GM19467 (cell line): ENCODE measurements around the gene OARD1.
"Not testable (repeated sequence)": the region's sequence is repeated elsewhere in the genome, so short reads cannot be mapped to it uniquely, and the experiment has no call there.

Source experiments
- ATAC-seq: cut with Tn5 transposase; IDR thresholded peaks from one replicate; pipeline ENCODE4 v1.9.1; 2021; ENCODE audit warnings: mild to moderate bottlenecking, moderate library complexity; ENCODE audit not compliant: unreplicated experiment

The OARD1 gene, protein sequence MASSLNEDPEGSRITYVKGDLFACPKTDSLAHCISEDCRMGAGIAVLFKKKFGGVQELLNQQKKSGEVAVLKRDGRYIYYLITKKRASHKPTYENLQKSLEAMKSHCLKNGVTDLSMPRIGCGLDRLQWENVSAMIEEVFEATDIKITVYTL

DNA sequence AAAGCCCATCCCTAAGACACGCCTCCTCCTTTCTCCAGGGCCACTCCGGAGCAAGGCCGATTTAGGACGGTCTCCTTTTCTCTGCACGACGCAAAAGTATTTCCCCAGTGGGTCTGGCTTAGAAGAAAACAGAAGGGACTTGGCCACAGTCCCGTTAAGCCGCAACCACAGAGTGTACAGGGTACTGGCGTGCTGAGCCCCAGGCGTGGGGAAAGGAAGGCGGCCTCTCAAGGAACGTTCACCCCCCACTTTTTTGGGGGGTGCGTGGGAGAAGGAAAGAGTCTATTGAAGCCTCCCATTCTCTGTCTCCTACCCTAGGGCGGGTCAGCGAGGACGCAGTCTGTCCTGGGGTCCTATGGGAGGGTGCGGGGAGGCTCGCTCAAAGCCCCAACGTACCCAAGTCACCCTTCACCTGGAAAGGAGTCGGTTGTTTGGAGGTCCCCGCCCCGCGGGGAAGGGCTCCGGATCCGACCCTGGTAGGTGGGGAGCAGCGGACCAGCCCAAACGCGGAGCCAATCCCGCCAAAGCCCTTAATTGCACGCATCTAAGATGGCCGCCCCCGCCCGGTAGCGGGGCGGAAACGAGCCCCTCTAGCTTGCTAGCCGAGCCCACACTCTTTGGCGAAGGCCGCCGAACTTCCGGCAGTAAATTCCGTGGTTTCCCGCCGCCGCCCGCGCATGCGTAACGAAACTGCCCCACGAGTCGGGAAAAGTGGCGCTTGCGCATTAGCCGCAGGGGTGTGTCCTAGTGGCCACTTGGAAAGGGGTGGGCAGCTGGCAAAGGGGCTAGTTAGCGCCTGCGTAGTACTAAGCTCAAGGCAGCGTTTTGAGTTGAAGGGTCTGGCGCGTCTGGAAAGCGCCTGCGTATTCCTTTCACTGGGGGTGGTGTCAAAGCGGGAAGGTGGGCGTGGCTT, at the start of gene OARD1:
OARD1 (minus strand) TSS at position 434 of the 913 bp plus-strand sequence. CDS start 722 bp downstream, outside the sequence.
- ATAC-seq = peak; percentile 52

DNA sequence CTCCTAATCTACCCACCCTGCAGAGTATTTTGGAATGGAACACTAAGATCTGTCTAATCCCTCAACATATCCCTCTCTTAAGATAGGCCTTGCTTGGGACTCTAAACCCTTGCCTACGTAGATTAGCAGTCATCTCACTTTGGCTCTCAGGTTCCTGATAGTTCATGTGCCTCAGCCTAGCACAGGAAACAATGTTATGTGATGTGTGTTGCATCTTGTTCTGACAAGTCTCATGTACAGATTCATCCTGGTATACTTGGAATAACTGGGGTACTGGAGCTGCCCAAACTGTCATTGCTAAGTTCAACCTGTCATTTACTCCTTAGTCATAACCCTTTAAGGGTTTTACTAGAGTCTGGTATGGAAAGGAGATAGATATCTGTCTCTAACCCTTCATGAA, 47.9 kb upstream of the OARD1 start:
- no peak for ATAC-seq

DNA sequence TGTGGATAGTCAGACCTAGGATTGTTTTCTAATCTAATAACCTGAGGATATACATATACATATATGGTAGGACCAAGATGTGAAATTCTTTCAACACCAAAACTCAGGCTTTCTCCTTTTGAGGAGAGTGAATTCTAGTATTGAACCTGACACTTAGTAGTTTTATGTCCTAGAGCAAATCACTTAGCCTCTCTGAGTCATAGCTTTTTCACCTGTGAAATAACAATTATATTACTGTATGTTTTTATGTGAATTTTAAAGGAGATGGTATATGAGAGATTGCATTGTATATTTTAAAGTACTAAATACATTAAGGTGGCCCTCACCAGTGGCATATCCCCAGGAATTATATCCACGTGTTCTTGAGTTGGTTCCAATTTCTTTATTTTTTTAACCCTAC, 47.4 kb upstream of the OARD1 start:
- ATAC-seq = no peak

DNA sequence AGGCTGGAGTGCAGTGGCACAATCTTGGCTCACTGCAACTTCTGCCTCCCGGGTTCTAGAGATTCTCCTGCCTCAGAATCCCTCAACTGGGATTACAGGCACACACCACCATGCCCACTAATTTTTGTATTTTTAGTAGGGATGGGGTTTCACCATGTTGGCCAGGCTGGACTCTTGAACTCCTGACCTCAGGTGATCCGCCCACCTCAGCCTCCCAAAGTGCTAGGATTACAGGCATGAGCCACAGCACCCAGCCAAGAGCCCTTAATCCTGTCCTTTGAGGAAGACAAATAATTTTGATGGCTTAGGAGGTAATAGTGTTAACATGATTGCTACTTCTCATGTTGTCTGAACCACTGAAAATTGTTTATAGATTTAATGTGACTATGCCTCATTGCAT, 42.9 kb upstream of the OARD1 start:
- ATAC-seq = not testable (repeated sequence)

DNA sequence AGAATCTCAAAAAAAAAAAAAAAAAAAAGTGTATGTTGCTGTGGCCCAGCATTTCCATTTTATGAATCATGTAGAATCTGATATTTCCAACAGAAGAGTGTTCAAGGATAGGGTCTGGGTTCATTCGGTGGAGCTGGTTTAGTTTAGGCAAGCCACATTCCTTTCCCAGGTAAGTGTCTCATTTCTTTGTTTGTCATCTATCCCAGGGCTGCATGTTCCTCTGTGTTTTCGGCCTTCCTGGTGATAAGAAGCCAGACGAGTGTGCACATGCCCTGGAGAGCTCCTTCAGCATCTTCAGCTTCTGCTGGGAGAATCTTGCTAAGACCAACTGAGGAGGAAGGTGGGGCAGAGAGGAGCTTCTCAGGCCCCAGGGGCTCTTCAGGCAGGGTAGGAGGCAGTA, 38.9 kb upstream of the OARD1 start:
- no peak for ATAC-seq

DNA sequence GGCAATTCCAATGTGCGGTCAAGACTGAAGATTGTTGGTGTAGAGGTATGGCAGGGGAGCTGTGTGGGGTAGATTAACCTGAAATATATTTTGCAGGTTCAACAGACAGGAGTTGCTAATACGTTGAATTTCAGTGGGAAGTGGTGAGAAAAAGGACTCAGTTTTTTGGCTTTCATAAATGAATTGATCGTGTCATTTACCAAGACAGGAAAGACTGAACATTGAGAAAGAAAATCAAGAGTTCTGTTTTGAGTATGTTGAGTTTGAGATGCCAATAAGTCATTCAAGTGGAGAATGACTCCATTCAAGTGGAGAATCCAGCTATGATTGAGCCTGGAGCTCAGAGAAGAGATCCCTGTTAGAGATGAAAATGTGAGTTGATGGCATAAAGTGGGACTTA, 31.7 kb upstream of the OARD1 start:
- no peak for ATAC-seq

DNA sequence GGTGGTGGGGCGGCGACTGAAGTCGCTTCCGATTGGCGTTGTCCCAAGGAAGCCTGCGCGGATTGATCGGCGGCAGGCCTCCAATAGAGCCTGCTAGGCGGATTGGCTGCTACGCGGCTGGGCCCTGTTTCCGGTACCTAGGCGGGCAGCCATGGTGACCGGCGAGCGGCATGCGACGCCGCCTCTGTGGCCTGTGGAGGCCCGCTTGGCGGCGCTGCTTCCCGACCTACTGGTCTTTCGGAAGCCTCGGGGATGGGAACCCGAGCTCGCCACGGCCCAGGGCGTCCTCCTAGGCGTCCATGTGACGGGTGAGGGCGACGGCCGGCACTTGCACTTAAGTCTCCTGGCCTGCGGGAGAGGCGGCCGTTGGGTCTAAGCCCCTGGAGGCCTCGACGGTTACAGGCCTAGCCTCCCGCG, 28.7 kb upstream of the OARD1 start:
- no peak for ATAC-seq

DNA sequence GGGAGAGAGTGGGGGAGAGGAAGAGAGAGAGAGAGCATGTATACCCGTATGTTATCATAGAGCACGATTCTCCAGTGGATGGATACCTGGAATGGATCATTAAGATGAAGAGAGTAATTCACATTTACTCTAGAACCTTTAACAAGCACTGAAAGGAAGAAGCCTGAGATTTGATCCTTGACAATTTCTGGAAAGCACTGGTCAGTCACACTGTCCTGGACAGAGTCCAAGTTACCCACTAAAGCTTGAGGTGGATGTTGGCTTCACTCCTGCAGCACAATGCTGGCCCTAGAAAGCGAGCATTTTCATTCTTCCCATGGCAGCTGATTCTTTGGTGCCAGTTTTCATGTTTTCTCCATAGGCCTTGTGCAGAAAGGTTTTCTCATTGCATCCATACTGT, 26.2 kb upstream of the OARD1 start:
- ATAC-seq = no peak

DNA sequence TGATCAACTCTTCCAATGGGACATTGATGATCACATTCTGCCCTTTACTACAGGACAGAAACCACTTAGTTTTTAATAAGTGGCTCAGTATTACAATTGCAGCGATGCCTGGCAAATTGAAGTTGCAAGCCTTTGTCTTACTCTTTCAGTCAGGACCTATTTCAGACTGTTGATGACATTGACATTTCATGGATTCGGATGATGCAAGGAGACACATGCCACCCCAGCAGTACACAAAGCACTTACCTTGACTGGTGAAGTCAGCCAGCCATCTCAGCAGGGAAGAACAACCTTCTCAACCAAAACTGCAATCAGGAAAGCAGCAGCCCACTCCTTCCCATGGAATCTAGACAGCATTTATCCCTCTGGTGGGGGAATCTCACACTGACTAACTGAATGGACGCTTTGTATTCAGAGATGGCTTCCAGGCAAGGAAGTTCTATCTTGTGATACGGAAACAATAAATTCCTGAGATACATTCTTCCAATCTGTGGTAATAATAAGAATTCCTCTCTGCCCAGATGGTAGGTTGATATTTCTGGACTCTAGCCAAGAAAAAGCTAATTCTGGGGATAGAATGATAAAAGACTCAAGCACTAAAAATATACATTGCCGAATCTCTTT, 25.4 kb upstream of the OARD1 start:
- no peak for ATAC-seq

DNA sequence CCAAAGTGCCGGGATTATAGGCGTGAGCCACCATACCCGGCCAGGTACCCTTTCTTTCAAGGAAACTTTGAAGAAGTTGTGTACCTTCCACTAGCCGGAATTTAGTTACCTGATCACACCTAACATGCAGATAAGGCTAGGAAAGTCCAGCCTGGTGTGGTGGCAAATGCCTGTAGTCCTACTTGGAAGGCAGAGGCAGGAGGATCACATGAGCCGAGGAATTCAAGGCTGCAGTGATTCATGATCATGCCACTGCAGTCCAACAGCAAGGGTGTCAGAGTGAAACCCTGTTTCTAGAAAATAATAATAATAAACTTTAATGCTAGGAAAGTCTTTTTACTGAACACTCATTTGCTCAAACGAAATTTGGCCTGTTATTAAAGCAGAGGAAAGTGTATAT, 21.6 kb upstream of the OARD1 start:
- ATAC-seq = no peak

DNA sequence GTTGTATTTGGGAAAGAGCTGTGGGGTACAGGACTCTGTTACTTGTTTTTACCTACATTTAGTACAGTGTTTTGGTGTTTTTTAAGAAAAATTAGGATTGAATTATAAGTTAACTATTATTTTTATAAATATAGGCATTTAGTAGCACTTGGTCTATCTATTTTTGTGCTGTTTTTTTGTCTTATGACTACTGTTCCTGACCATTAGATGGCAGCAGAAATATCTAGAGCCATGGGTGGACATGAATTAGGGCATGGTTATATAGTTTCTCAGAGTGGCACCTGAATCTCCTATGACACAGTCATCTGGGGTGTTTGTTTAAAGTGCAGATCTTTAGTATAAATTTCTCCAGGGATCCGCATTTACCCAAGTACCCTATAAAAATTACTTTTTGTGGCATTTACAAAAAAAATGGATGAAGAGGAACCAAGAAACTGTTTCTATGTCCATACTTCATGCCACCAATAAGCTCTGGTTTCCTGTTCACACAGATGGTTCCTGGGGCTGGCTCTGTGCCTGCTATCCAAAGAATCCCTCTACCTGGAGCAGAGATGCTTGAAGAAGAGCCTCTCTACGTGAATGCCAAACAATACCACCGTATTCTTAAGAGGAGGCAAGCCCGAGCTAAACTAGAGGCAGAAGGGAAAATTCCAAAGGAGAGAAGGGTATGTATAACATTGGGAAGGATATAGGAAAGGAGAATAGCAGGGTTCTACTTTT, 20.4 kb upstream of the OARD1 start:
- no peak for ATAC-seq

DNA sequence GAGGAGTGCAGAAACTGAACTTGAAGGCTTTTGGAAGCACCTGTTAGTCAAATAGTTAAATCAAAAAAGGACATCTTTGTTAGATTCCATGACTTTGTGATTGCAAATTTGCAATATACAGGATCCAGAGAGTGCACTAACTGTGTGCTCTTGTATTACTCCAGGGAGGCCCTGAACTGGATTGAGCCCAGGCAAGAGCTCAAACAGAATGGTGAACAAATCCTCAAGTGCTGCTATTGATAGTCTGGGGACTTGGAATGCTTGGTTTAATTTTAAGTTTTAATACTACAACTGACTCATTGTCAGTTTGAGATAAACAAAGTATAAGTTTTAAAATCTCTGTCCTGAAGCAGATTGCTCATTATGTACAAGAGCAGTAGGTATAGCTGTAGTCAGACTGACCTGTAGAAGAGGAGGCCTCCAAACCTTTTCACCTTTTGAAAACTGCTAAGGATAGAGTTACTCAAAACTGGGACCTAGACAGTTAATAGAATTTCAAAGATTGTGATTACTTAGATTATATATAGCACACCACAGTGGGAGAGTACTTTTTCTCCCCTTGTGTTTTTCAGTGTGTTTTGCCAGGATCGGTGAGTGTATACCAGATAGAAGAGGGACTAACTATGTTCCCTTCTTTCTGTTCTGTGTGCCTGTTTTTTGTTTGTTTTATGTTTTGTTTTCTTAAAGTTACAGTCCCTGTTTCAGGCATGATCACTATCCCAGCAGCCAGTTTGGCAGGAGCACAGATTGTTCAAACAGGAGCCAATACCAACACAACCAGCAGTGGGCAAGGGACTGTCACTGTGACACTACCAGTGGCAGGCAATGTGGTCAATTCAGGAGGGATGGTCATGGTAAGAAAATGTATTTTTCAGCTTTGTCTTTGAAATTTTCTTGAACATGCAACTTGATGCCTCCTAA, 18.9 kb upstream of the OARD1 start:
- no peak for ATAC-seq

DNA sequence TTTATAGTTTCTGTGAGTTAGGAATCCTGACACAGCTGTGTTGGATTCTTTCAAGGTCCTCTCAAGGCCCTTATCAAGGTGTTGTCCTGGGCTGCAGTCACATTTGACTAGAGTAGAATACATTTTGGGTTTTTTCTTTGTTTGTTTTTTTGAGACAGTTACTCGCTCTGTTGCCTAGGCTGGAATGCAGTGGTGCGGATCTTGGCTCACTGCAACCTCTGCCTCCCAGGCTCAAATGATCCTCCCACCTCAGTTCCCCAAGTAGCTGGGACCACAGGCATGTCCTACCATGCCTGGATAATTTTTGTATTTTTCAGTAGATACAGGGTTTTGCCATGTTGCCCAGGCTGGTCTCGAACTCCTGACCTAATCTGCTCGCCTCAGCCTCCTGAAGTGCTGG, 16.3 kb upstream of the OARD1 start:
- ATAC-seq = no peak

DNA sequence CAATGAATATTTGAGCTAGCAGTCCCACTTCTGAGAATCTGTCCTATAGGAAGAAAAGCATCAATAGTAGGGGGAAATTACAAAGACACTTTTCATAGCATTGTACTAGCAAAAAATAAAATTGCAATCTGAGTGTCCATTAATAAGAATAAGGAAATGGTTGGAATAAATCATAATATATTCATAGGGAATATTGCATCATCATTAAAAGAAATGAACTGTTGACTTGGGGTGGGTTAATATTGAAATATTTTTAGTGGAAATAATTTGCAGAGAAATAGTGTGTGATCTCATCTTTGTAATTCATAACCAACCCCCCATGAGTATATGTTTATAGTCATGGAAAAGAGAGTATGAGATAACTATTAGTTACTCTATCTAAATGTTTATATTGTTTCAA, 13.0 kb upstream of the OARD1 start:
- ATAC-seq = no peak

DNA sequence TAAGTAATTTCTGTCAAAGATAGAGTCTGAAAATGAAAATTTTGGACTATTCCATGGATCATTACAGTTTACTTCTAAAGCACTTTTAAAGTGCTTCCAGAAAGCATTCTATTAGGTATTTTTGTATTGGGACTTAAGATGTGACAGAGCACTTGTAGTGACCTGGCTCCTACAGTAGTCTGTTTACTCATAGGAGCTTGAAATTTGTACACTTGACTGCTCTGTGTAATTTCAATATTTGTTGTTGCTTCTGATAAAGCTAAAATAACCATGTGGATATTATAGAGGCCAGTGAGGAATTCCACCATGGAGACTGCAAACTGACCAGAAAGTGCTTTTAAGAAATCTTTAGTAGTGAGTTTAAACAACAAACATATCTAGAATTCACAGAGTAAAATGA, 10.9 kb upstream of the OARD1 start:
- ATAC-seq = no peak

DNA sequence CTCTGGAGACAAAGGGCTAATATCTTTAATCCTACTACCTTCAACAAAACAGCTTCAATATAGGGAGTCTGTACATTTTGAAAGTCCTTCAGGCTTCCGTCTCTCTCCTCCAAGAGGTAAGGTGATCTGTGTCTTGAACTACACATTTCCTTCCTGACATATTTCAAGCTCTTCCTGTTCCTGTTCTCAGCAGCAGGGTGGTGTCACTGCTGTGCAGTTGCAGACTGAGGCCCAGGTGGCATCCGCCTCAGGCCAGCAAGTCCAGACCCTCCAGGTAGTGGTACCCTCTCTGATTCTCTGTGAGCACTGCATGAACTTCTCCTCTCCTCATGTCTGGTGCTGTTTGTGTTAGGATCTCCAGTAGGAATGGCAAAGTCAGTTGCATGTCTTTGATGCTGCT, 8.5 kb upstream of the OARD1 start:
- no peak for ATAC-seq

DNA sequence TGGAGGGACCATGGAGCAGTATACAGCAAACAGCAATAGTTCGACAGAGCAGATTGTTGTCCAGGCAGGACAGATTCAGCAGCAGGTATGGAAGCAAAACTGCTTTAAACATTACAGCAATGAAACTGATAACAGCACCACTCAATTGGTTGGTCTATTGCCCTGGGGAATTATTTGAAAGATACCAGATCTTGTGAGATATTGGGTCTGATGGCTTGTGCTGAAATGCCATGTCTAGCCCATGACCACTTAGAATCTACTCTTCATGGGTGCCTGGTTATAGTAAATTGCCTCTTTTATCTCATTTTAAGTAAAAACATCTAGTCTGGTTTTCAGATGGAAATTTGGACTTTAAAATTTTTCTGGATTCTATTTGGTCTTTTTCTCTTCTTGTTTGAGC, 6.9 kb upstream of the OARD1 start:
- ATAC-seq = no peak

DNA sequence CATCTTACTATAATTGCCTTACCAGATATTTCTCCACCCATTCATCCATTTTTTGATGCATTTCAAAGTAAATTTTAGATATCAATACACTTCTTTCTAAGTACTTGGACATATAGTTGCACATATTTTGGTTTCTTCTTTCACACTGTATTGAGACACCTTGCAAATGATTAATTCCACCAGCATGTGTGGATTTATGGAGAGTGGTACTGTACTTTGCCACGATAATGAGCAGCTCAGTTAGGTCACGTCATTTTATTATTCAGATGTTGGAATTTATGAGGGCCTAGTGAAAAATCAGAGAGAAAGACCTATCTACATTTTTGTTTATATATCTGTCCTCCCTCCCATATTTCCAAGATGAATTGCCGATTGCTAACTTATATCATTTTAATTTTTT, 5.9 kb upstream of the OARD1 start:
- no peak for ATAC-seq

DNA sequence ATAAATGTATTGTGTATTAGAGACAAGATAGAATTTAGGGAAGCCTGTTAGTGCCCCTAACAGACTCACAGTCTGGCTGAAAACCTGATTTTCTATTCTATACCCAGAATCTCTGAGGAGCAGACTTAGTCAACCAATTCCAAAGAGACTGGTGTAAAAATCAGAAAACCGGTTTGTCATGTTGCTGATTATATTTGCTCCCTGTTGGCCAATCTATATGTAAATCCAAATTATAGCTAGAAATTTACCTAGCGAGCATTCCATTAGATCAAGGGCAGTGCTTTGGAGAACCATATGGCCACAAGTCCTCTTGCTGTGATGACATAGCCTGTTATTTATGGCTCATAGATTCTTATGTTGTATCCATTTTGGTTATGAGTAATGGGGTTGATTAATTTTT, 5.4 kb upstream of the OARD1 start:
- no peak for ATAC-seq
